DOHH2 (cell line): Measurements from ENCODE around the gene RRM2.

Experiments used
- EZH2phosphoT487 ChIP-seq: fragments of 200-600 bp; sonication (generic); IDR thresholded peaks from 2 replicates; pipeline ENCODE4 v1.6.1; 2017; ENCODE audit warnings: borderline replicate concordance, mild to moderate bottlenecking, antibody characterized with exemption, low read length, moderate library complexity, mixed read lengths
- TF ChIP-seq, protein P1 (sequence below): fragments of 200-600 bp; sonication (generic); IDR thresholded peaks from one replicate; pipeline ENCODE4 v1.5.1; 2014; ENCODE audit warnings: antibody characterized with exemption, mild to moderate bottlenecking, low read depth, low read length; ENCODE audit not compliant: poor library complexity, severe bottlenecking

DNA sequence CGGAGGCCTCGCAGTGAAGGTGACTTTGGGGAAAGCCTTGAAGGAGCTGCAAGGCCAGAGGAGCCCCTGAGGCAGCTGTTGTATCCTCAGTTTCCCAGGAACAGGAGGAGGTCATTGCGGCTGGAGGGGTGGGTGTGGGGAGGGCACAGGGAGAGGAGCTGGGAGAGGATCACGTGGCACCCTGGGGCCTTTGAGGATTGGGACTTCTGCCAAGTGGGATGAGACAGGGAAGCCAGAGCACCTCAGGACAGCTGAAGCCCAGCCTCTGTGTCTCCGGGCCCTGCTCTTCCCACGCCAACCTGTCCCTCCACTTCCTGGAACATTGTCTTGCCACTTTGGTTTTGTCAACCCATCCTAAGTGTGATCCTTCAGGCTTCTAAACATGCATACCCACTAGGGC is 19.4 kb upstream of the RRM2 start:
- TF ChIP-seq, protein P1, sequence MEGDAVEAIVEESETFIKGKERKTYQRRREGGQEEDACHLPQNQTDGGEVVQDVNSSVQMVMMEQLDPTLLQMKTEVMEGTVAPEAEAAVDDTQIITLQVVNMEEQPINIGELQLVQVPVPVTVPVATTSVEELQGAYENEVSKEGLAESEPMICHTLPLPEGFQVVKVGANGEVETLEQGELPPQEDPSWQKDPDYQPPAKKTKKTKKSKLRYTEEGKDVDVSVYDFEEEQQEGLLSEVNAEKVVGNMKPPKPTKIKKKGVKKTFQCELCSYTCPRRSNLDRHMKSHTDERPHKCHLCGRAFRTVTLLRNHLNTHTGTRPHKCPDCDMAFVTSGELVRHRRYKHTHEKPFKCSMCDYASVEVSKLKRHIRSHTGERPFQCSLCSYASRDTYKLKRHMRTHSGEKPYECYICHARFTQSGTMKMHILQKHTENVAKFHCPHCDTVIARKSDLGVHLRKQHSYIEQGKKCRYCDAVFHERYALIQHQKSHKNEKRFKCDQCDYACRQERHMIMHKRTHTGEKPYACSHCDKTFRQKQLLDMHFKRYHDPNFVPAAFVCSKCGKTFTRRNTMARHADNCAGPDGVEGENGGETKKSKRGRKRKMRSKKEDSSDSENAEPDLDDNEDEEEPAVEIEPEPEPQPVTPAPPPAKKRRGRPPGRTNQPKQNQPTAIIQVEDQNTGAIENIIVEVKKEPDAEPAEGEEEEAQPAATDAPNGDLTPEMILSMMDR = no peak
- no peak for TF ChIP-seq EZH2phosphoT487
